Measurements from ENCODE around the gene WNT7B. TPM values are rescaled to one million over a fixed set of nuclear protein-coding genes. Genes with fewer than 3 reads are reported as not detected.

Gene WNT7B
- total RNA-seq, 3 donors from 2014 or later (not counting 1 experiment from before 2014, with no cell fraction given), result not detected

DNA sequence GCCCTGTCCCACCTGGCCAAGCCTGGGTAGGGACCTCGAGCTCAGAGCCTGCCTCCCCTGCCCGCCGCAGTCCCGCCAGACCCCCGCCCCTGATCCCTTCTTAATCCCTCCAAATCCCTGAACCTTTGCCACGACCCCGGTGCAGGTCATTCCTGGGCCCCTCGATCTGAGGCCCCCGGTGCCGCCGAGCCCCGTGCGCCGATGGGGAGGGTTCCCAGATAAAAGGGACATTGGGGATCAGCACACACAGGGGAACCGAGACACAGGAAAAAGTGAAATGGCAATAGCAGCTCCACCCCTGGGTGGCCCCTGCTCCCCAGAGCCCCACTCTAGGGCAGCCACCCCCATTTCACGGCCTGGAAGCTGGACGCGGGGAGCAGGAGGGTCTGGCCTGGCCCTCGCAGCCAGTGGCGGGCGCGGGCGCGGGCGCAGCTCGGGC lies 1.3 kb upstream of the WNT7B start:
- H3K27me3 Mint-ChIP-seq (ENCODE audit: low read depth in 2 of 2), result peaks cover 20 to 23% of the 10 kb centered on the region in 2 donors
- H3K36me3 Mint-ChIP-seq, result no peaks in the 10 kb centered on the region
- Histone ChIP-seq H3K27me3 (ENCODE audit: control insufficient read depth, insufficient read depth, low read length) (peaks cover 24% of the 10 kb centered on the region), H3K9me3 (ENCODE audit: control insufficient read depth, insufficient read depth, low read length) (no peaks in the 10 kb centered on the region), H3K27ac (ENCODE audit: low read length) (no peak overlapping the region), H3K36me3 (ENCODE audit: control insufficient read depth, insufficient read depth, low read length) (no peaks in the 10 kb centered on the region), H3K4me1 (ENCODE audit: control insufficient read depth, insufficient read depth, low read length) (peaks cover 26% of the 10 kb centered on the region), H3K4me3 (ENCODE audit: low read length) (no peak overlapping the region)
- TF ChIP-seq, protein P1, sequence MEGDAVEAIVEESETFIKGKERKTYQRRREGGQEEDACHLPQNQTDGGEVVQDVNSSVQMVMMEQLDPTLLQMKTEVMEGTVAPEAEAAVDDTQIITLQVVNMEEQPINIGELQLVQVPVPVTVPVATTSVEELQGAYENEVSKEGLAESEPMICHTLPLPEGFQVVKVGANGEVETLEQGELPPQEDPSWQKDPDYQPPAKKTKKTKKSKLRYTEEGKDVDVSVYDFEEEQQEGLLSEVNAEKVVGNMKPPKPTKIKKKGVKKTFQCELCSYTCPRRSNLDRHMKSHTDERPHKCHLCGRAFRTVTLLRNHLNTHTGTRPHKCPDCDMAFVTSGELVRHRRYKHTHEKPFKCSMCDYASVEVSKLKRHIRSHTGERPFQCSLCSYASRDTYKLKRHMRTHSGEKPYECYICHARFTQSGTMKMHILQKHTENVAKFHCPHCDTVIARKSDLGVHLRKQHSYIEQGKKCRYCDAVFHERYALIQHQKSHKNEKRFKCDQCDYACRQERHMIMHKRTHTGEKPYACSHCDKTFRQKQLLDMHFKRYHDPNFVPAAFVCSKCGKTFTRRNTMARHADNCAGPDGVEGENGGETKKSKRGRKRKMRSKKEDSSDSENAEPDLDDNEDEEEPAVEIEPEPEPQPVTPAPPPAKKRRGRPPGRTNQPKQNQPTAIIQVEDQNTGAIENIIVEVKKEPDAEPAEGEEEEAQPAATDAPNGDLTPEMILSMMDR (IDR thresholded peaks at IDR 0.05), result no peak
- intact Hi-C loops (cut with micrococcal nuclease), result no loop called here
- H3K4me1 Mint-ChIP-seq, result no peaks in the 10 kb centered on the region
- H3K27ac Mint-ChIP-seq, result no peak overlapping the region
- H3K4me3 Mint-ChIP-seq, result no peak overlapping the region
- no peak for DNase-seq
- no peak for ATAC-seq
- no peaks in the 10 kb centered on the region for H3K9me3 Mint-ChIP-seq
- 6% methylated on average over 26 of the region's 26 CpGs for WGBS (ENCODE audit: insufficient coverage)

DNA sequence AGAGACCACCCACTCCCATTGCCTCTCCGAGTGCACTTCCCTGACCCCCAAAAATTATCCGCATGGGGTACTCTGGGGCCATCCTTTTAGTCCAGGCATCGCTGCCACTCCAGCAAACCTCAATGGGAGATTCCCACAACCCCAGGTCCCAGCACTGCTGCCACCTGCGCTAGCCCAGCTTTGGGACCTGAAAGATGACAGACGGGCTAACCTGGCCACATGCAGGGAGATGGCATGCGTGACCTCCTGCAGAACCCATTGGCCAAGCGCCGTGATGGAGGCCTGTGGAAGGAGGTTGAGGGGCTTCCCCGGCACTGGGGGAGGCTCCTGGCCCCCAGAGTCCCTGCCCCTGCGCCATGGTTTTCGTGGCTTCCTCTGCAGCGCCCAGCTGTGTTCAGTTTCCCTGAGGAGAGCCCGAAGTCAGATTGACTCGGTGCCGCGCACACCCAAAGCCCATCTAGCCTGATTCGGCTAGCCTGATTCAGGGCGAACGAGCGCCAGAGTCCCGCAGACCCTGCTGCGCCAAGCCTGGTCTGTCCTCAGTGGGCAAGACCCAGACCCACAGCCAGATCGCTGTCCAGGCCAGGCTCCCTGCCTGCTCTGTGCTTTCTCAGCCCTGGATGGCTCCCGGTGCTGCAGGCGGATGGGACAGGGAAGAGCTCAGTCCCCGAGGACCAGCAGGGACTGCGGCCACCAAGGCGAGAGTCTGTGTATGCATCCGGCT lies 751 bp upstream of the WNT7B start:
- DNase-seq (peak in 1 of 2 donors; percentile 26), ATAC-seq (no peak)
- H3K27me3 ChIP-seq (ENCODE audit: control insufficient read depth, insufficient read depth, low read length), result peaks cover 26% of the 10 kb centered on the region
- 7% methylated on average over 29 of the region's 29 CpGs for WGBS (ENCODE audit: insufficient coverage)
- Mint-ChIP-seq H3K9me3 (no peaks in the 10 kb centered on the region), H3K27me3 (ENCODE audit: low read depth in 2 of 2) (peaks cover 25 to 26% of the 10 kb centered on the region in 2 donors), H3K36me3 (no peaks in the 10 kb centered on the region), H3K4me1 (no peaks in the 10 kb centered on the region), H3K27ac (no peak overlapping the region), H3K4me3 (no peak overlapping the region)
- intact Hi-C loops (cut with micrococcal nuclease), result no loop called here
- H3K27ac ChIP-seq (ENCODE audit: low read length), result no peak overlapping the region
- H3K4me3 ChIP-seq (ENCODE audit: low read length), result no peak overlapping the region
- TF ChIP-seq, protein P1 (IDR thresholded peaks at IDR 0.05), result no peak
- no peaks in the 10 kb centered on the region for H3K36me3 ChIP-seq (ENCODE audit: control insufficient read depth, insufficient read depth, low read length)
- no peaks in the 10 kb centered on the region for H3K9me3 ChIP-seq (ENCODE audit: control insufficient read depth, insufficient read depth, low read length)
- peaks cover 26% of the 10 kb centered on the region for H3K4me1 ChIP-seq (ENCODE audit: control insufficient read depth, insufficient read depth, low read length)

DNA sequence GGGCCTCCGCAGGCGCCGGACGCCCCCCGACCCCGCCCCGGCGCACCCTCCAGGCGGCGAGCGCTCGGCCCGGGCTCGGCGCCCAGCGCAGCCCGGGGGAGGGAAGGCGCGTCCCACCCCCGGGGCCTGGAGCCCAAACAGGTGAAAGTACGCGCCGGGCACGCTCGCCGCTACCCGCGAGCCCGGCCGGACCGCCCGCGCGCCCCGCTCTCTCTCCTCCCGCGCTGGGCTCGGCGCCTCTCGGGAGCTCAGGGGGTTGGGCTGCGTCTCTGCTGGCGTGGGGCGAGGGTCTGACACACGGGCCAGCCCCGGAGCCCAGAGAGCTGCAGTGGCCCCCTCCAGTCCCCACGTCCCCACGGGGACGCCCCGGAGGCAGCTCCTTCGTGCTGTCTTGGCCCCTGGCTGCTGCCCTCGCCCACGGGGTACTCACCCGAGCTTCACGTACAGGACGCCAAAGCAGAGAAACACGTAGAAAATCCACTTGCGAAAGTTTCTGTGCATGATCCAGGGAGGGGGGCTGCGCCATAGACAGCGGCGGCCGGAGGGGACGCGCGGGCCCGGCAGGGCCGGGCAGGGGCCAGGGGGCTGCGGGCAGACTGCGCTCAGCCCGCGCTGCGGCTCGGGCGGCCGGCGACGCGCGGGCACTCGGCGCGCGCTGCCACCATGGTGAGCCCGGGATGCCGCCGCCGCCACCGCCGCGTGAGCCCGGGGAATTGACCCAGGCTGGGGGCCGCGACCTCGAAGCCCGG lies 534 bp downstream of the WNT7B start:
- no peaks in the 10 kb centered on the region for H3K9me3 Mint-ChIP-seq
- H3K4me1 ChIP-seq (ENCODE audit: control insufficient read depth, insufficient read depth, low read length), result peaks cover 28% of the 10 kb centered on the region
- no peaks in the 10 kb centered on the region for H3K4me1 Mint-ChIP-seq
- no peaks in the 10 kb centered on the region for H3K36me3 ChIP-seq (ENCODE audit: control insufficient read depth, insufficient read depth, low read length)
- peaks cover 26% of the 10 kb centered on the region for H3K27me3 ChIP-seq (ENCODE audit: control insufficient read depth, insufficient read depth, low read length)
- peaks cover 25 to 26% of the 10 kb centered on the region in 2 donors for H3K27me3 Mint-ChIP-seq (ENCODE audit: low read depth in 2 of 2)
- peak overlapping the region; percentile 4 for H3K4me3 Mint-ChIP-seq
- TF ChIP-seq, protein P1 (IDR thresholded peaks at IDR 0.05), result no peak
- intact Hi-C loops (cut with micrococcal nuclease), result no loop called here
- no peaks in the 10 kb centered on the region for H3K36me3 Mint-ChIP-seq
- WGBS (ENCODE audit: insufficient coverage), result 1% methylated on average over 94 of the region's 94 CpGs
- no peak for ATAC-seq
- no peak overlapping the region for H3K4me3 ChIP-seq (ENCODE audit: low read length)
- DNase-seq, result no peak
- no peak overlapping the region for H3K27ac ChIP-seq (ENCODE audit: low read length)
- no peaks in the 10 kb centered on the region for H3K9me3 ChIP-seq (ENCODE audit: control insufficient read depth, insufficient read depth, low read length)
- H3K27ac Mint-ChIP-seq, result no peak overlapping the region
